Dedifferentiated amniotic fluid mesenchymal stem cell (primary cell): ENCODE data around the gene MAP2K5.

Experiments
- DNase-seq: peaks from one replicate; pipeline ENCODE4 v3.0.0-alpha.2; 2016; ENCODE audit errors: extremely low spot score

MAP2K5 gene

DNA sequence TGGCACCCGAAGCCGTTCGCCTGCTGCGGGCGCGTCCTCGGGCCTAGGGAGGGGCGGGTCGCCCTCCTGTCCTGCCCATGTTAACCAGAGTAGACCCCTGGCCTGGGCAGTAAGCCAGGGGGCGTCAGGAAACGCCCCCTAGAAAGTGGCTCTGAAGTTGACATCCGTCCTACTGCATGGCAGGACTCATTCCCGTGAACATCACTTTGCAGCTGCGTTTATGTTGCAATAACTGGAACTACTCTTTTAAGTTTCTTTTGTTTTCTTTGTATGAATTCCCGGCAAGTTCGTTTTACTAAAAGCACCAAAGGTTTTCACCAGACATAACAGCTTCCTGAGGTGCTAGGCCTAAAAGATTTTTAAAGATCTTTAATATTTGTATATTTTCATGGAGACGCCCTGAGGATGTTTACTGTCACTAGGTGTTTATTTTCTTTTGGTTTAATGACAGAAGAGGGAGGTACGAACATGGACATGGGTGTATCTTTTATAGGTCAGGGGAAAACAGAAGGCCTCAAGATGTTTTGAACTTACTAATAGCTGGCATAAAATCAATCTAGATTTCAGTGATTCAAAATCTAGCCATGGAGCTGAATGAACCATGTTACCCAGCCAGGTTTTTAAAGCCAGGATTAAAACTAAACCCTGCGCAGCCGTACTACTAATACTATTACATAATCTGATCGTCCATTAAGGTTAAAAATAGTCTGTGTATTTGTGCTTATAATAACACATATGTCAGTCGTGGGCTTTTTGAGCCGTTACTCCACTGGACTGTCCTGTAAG, 20.5 kb upstream of the MAP2K5 start:
- no peak for DNase-seq

DNA sequence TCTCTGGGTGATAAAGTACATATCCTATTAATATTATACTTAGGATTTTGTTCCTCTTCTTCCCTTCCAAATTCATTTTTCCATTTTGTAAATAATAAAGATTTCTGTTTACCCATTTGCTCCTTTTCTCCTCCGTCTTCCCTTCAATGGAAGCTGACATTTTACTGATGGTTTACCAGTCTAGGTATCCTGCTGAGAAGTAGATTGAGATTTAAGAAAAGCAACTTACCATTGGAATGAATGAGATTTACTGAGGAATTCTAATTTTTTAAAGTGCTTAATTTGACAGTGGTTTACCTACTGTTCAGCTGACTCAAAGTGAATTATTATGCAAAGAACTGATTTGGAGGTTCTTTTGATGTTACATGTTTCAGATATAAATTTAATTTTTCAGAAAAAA, 19.2 kb upstream of the MAP2K5 start:
- DNase-seq = no peak

DNA sequence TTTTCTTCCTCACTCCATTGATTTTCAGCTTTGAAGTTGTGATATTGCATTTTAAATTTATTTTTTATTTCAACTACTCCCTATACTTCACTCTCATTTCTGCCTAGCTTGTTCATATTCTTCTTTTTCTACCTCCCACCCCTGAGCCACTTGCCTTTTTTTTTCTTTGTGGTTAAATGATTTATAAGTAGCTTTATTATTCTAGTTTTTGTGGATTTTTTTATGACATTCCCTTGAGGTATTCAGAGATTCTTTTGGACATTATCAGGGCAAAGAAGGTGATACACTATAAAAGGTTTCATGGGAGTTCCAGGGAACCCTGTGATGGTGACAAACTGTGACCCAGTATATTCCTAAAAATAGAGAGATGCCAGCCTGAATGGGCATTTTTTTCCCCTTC, 18.3 kb upstream of the MAP2K5 start:
- DNase-seq = no peak

DNA sequence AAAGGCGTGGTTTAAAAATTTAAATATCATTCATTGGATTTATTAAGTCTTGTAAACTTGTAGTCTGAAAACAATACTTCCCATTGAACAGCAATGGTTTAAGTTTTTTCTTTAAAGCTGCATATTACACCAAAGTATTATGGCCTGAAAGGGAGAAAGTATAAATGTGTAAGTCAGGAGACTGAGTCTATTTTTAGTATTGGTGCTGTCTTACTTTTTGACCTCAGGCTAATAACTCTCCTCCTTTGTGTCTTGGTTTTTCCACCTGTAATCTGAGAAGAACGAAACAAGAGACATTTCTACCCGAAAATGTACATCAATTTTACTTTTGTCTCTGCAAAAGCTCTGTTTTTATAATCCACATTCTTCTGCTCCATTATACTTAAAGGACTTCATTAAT, 14.0 kb upstream of the MAP2K5 start:
- DNase-seq = no peak

DNA sequence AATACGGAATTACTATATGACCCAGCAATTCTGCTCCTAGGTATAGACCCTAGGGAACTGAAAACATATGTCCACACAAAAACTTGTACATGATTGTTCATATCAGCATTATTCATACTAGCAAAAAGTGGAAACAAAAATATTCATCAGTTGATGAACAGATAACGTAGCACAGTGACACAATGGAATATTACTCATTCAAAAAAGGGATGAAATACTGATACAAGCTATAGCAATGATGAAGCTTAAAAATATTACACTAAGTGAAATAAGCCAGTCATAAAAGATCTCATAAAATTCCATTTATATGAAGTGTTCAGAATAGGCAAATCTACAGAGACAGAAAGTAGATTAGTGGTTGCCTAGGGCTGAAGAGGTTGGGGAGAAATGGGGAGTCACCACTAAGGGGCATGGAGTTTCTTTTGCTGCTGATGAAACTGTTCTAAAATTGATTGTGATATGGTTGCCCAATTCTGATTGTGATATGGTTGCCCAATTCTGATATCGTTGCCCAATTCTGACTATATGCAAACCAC, 11.1 kb upstream of the MAP2K5 start:
- DNase-seq = peak; percentile 71

DNA sequence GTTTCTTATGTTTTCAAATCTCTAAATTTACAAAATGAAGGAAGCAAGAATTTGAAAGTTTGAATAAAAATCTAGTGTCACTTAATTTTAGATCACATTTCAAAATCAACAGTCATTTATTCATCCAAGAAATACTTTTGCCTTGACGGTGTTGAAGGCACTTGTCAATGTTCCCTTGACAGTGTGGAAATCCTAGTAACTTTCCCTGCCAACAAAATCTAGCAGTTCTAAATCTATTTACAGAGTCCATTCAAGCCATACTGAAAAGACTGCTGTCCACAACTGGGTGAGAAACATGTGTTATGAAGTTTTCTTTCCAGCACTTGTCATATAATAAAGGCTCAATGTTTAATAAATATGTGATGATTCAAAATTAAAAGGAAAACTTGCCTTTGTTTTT, 8.6 kb upstream of the MAP2K5 start:
- DNase-seq = no peak

DNA sequence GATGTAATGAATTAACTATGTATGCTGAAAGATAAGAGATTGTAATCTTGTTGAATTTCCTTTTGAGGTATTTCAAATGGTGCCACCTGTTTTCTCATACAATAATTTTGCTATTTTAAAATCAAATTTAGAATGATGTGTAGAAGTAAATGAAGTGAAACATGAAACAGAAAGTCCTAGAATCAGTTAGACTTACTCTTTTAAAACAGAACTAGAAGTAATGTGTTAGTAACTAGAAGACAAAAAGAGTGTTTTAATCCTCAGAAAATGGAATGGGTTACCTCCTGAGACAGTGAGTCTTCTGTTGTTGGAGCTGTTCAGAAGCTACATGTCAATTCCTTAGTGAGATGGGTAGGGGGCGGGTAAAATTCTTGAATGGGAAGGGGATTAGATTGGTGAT, 8.1 kb upstream of the MAP2K5 start:
- DNase-seq = no peak

DNA sequence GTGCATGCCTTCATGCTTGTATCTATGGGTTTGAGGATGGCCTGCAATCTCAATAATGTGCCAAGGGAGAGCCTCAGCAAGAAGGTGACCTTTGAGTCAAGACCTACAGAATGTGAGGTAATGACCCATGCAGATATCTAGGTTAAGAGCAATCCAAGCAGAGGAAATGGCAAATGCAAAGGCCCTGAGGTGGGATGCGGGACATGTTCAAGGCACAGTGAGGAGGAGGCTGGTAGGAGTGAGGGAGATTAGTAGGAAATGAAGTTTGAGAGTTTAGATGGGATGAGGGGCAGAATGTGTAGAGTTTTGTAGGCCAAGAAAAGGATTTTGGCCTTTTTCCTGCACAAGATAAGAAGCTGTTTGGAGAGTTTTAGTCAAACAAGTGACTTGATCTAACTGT, 4.7 kb upstream of the MAP2K5 start:
- no peak for DNase-seq

DNA sequence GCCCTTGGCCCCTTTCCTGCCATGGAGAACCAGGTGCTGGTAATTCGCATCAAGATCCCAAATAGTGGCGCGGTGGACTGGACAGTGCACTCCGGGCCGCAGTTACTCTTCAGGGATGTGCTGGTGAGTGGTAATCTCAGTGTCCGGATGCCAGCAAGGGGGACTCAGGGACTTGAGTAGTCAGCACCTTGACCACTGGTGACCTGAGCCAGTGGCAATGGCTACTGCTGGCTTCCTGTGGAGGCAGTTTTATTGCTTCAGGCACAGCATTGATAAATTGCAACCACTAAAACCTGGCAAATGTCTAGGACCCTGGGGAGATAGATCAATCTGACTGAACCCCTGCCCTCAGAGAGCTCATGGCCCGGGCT, 830 bp downstream of the MAP2K5 start:
- no peak for DNase-seq

DNA sequence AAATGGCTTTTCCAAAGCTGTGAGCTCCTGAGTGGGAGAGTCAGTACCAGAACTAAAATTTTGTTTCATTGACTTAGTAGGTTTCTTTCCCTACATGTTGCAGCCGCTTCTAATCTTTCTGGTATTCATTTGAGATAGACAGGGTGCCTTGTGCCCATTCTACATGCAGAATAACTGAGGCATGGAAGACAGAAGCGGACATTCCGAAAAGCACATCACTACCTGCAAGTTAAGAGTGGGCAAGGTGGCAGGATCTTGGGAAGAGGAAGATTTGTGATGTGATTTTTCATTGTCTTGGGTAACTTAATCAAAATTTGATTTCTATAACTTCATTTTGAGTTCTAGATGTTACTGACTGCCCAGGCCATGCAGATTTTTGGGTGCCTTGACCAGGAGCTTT, 2.0 kb downstream of the MAP2K5 start:
- no peak for DNase-seq

DNA sequence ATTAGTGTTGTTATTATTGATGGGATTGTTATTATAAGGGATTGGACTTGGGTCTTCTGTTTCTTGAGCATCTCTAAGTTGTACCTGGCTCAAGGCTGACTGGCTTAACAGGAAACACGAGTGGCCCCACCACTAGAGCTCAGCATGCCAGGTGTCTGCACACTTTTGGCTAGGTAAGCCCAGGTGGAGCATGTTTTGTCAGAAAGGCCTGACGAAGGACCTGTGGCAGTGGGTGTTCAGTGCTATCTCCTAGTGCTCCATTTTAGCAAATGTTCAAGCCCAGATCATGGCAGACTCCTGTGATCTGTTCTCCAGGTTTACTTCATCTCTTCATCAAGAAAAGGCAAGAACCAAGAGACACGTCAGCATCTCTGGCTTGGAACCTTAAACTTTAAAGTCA, 3.4 kb downstream of the MAP2K5 start:
- no peak for DNase-seq

DNA sequence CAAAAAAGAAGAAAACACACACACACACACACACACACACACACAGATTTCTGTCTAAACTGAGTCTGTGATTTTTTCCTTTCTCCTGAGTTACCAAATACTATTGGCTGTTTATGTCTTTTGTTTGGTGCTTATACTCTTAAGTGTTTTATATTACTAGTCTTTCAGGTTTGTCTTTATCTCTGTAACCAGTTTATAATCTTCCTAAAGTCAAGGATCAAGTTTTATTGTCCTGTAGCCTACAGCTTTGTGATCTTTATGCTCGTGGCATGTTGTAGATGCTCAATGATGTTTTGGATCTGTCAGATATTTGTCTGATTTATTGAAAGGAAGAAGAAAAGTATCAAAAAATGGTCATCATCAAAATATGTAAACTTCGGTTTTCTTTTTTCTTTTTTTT, 4.6 kb downstream of the MAP2K5 start:
- no peak for DNase-seq

DNA sequence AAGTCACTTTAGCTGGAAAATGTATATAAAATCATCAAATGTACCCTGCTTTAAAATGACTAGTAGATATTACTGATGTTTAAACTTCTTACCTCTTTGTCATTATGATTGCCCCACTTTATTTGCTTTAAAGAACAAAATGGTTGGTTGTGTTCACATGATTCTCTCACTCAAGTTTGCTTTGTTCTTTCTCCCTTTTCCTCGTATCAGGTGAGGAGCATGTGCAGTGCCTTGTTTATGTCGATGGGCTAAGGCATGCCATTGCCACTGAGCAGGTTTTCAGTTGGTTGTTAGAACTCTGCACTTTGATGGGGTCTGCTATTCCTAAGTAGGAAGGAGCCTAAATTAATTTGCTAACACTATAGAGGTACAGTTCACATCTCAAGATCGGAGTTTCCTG, 5.3 kb downstream of the MAP2K5 start:
- no peak for DNase-seq

DNA sequence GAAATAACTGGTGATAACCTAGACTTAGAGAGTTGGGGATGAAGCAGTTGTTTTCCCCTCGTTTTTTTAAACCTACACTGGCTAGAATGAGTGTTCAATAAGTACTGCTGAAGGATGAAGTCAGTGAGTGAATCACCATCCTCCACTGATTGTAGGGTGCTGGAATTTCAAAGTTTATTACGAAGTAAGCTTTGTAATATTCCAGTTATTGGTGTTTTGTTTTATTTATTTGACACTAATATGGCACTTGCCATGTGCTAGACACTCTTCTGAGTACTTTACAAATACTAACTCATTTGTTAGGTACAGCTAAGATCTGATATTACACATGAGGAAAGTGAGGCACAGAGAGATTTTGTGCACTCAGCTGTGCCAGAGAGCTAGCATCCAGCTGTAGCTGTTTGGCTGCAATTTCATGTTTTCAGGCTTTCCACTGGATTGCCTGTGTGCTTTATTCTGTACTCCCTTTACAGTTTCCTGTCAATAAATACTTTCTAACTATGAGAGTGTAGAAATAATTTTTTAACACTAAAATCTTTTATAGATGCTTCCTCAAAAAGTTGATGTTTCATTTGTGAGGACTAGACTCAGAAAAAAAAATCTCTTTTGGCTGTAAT, 5.8 kb downstream of the MAP2K5 start:
- peak; percentile 28 for DNase-seq

DNA sequence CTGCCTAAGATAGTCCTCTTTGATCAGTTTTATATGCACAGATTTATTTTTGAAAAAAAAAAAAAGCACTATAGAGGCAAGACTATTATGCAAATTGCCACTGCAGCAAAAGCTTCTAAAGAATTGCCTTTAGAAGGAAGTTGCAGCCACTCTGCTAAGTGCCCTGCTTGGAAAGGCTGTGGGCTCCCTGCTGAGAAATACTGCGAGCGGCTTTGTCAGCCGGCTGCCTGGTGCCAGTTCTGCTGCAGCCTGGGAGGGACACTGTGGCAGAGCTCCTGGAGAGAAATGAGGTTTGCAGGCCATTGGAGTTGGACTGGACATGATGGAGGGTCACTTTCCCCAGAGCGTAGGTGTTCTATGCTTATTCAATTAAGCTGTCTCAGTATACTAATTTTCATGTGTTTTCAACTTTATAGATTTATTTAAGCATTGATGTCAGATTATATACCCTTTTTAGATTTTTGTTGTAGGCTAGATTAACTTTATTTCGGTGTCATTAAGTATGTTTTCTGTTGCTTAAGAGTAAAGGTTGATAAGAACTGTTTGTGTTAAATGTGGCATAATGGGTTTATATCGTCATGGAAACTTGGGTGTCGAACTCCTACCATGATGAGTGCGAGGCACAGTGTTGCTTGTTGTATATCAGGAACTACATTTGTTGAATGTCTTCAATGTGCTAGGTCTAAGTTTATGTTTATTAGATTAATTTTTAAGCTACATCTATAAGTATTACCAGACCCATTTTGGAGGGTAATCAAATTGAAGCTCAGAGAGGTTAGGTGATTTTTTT, 6.6 kb downstream of the MAP2K5 start:
- DNase-seq = no peak

DNA sequence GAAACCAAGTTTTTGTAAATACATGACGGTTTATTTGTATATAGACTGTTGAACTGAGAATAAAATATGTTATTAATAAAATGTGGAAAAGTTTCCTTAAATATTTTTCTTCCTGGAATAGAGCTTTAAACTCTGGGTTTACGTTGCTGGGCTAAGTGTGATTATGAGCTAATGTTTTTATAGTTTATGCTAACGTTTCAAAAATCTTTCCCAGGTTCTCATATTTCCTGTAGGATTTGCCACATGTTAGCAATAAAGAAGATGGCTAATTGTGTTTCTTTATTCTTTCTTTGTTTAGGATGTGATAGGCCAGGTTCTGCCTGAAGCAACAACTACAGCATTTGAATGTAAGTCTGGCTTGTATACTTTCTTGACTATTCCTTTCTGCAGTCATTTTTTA, 7.2 kb downstream of the MAP2K5 start:
- no peak for DNase-seq

DNA sequence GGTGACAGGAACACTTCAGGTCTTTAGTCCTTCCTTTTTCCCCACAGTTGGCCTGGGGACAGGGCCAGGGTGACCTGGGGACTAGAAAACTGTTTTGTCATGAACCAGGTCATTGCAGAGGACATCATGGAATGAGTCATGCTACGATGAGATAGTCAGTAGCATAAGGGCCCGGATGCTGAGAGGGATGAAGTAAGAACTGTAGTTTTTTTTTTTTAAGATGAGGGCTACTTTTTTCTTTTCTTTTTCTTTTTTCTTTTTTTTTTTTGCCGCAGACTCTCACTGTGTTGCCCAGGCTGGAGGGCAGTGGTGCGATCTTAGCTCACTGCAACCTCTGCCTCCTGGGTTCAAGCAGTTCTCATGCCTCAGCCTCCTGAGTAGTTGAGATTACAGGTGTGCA, 8.0 kb downstream of the MAP2K5 start:
- DNase-seq = no peak

DNA sequence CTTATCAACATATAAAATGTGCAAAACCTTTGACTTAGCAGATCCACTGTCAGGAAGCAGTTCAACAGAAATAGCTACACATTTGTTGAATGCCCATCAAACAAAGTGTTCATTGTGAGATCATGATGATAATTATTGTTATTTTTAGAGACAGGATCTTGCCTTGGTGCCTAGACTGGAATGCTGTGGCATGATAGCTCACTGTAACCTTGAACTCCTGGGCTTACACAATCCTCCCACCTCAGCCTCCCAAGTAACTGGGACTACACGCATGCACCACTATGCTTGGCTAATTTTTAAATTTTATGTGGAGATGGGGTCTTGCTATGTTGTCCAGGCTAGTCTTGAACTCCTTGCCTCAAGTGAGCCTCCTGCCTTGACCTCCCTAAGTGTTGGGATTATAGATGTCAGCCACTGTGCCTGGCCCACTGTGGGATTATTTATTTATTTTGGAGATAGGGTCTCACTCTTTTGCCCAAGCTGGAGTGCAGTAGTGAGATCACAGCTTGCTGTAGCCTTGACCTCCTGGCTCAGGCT, 8.8 kb downstream of the MAP2K5 start:
- DNase-seq = no peak

DNA sequence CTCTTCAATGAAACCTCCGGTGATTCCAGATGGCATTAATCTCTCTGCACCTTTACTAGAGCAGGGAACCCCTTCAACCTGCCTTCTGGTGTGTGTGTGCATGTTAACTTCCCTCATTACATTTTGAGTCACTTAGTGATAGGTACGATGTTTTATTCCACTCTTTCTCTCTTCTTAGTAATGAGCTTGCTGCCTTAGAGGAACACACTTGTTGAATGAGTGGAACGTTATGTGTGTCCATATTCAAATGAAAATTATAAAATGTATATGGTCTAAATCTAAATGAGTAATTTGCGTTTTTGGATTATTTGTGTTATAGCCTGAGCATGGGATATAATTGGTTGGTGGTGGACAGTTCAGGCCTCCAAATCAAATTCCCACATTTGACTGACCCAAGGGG, 12.1 kb downstream of the MAP2K5 start:
- DNase-seq = no peak

DNA sequence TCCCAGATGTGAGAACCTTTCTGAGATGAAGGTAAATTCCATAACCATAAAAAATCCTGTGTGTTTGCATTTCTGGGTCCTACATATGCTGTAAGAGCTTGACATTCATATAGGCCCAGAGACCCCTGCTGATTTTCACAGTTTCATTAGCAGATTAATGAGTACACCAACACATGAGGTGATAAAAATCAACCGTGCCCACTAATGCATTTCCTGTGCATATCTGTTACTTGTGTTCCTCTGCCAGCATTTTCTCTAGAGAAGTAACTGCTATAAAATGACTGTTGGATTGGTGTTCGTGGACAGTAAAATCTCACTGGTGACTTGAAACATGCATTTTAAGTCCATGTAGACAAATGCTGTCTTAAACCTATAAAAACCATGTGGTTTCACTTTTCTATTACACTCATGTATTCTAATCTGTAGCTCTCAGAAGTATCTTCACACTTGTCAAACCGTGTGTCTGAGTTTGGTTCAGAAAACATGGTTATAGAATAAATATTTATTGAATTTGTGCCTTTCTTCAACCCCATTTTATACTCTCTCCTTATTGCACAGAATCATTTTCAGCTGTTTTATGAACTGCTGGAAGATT, 14.6 kb downstream of the MAP2K5 start:
- no peak for DNase-seq

DNA sequence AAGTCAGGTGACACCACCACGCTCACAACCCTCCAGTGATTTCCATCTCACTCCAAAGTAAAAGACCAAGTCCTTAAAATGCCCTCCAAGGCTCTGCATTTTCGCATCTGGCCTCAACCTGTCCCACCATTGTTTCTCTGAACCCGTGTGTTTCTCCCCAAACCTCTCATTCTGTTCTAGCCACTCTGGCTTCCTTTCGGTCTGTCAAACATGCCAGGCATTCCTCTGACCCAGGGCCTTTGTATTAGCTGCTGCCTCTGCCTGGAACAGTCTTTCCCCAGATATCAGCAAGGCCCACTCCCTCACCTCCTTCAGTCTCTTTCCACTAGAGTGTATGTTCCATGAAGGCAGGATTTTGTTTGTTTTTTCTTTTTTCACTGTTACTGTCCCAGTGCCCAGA, 16.0 kb downstream of the MAP2K5 start:
- no peak for DNase-seq

DNA sequence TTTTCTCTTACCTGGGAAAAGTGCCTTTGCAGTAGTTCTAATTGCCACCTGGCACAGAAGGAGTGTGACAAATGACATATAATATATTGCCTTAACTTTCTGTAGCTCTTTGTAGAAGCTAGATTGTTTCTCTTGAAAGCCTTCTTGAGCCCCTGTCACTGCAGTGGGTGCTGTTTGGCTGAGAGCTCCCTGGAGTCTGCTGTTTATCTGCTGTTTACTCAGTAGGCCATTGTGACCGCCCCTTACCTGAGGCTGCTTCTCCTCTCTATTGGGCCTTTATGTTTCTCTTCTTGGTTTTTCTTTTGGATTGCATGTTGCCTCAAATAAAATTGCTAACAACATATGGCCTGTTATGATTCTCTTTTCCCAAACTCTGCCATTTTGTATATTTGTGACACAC, 16.7 kb downstream of the MAP2K5 start:
- DNase-seq = no peak
